GM12878 (cell line): ENCODE data around the gene TAF6. TPM values are rescaled to one million over a fixed set of nuclear protein-coding genes. Genes with fewer than 3 reads are reported as not detected.
A peak's percentile ranks its signal among the peaks of the same experiment; 100 is the strongest.

ENCODE experiments used
- ATAC-seq: fragments of 200-7000 bp; cut with Tn5 transposase; 3 replicates; pipeline ENCODE4 v1.9.1; 2020; ENCODE audit warnings: mild to moderate bottlenecking, moderate library complexity
- BruUV-seq: library from RNA; stranded (reverse); fragments of 400-500 nt; replicated peaks from 2 replicates; lab custom pipeline; 2021; lab: Mats Ljungman, UMichigan
- CTCF ChIA-PET: fragments of 300-600 bp; sonication (Branson Sonifier 250); formaldehyde crosslinking; extraction: SDS; loops from one replicate; lab custom pipeline; 2021; ENCODE audit warnings: inconsistent platforms; lab: Yijun Ruan, JAX
- POLR2A ChIA-PET: fragments of 350-600 bp; formaldehyde crosslinking; extraction: SDS; loops from one replicate; lab custom pipeline; 2021; ENCODE audit warnings: inconsistent platforms; lab: Charles Lee
- RAD21 ChIA-PET: fragments of 300-600 bp; sonication (Branson Sonifier 250); formaldehyde crosslinking; loops from one replicate; lab custom pipeline; 2023; ENCODE audit warnings: antibody characterized with exemption; ENCODE audit not compliant: unreplicated experiment; lab: Charles Lee
- SMC1A ChIA-PET: fragments of 300-600 bp; sonication (Branson Sonifier 250); formaldehyde crosslinking; loops from one replicate; lab custom pipeline; 2023; ENCODE audit not compliant: unreplicated experiment, uncharacterized antibody; lab: Charles Lee
- DNase-seq: peaks from one replicate; pipeline ENCODE4 v3.0.0-alpha.2; 2011; ENCODE audit warnings: low read depth, low spot score
- FAIRE-seq: peaks from 3 replicates; lab custom pipeline; 2011; peaks lifted over from hg19 to GRCh38; lab: Jason Lieb, UNC
- H2AFZ ChIP-seq: 2 replicates; pipeline ENCODE4 v1.6.0; 2011; ENCODE audit warnings: low read depth, low read length, control low read depth; ENCODE audit not compliant: control insufficient read depth
- H3K27ac ChIP-seq: 2 replicates; pipeline ENCODE4 v1.5.1; 2011; ENCODE audit warnings: control low read depth; ENCODE audit not compliant: control insufficient read depth, insufficient read depth
- H3K27me3 ChIP-seq, 2 experiments: replicated peaks in 1 of 2; 2 replicates each; pipeline versions ENCODE4 v1.6.0 to v1.6.1; 2011; ENCODE audit warnings: low read length in 1 of 2; ENCODE audit not compliant: control insufficient read depth in 2 of 2, insufficient read depth in 2 of 2
- H3K36me3 ChIP-seq, 2 experiments: 2 replicates each; pipeline ENCODE4 v1.5.1; 2011; ENCODE audit warnings: low read length in 1 of 2; ENCODE audit not compliant: control insufficient read depth in 2 of 2, insufficient read depth in 2 of 2
- H3K4me1 ChIP-seq: 2 replicates; pipeline ENCODE4 v1.6.1; 2011; ENCODE audit warnings: mild to moderate bottlenecking, low read length, moderate library complexity, mixed read lengths; ENCODE audit not compliant: control insufficient read depth, insufficient read depth
- H3K4me2 ChIP-seq: 2 replicates; pipeline ENCODE4 v1.6.0; 2011; ENCODE audit warnings: control low read depth; ENCODE audit not compliant: control insufficient read depth, insufficient read depth
- H3K4me3 ChIP-seq: fragments of 200-600 bp; sonication (generic); 2 replicates; pipeline ENCODE4 v1.5.1; 2016
- H3K79me2 ChIP-seq: 2 replicates; pipeline ENCODE4 v1.6.0; 2011; ENCODE audit warnings: low read length; ENCODE audit not compliant: control insufficient read depth, insufficient read depth
- H3K9ac ChIP-seq: 2 replicates; pipeline ENCODE4 v1.8.0; 2011; ENCODE audit warnings: low read length, control low read depth, mixed read lengths; ENCODE audit not compliant: control insufficient read depth, insufficient read depth
- H3K9me3 ChIP-seq: replicated peaks from 3 replicates; pipeline ENCODE4 v1.5.1; 2011; ENCODE audit warnings: mild to moderate bottlenecking, low read length; ENCODE audit not compliant: control insufficient read depth, insufficient read depth
- H4K20me1 ChIP-seq: 2 replicates; pipeline ENCODE4 v1.6.0; 2011; ENCODE audit not compliant: control insufficient read depth, insufficient read depth
- ATF7 ChIP-seq: fragments of 450-650 bp; IDR thresholded peaks from 2 replicates; pipeline ENCODE4 v1.6.1; 2016; ENCODE audit warnings: low read depth, mild to moderate bottlenecking
- ETV6 ChIP-seq, 2 experiments: fragments of 450-650 bp in 1 of 2; IDR thresholded peaks in 1 of 2; conservative IDR thresholded peaks in 1 of 2; 2 replicates each; pipeline ENCODE4 v1.6.1; 2014; ENCODE audit warnings: antibody characterized with exemption in 1 of 2, borderline replicate concordance in 1 of 2, low read depth in 1 of 2, mild to moderate bottlenecking in 1 of 2, moderate library complexity in 1 of 2
- IRF4 ChIP-seq: IDR thresholded peaks from 2 replicates; pipeline ENCODE4 v1.6.1; 2011; ENCODE audit warnings: low read depth, low read length
- NFYB ChIP-seq: IDR thresholded peaks from 2 replicates; pipeline ENCODE4 v1.6.1; 2011; ENCODE audit warnings: low read depth, mild to moderate bottlenecking, low read length, improper control_type of control experiment, moderate library complexity; ENCODE audit not compliant: insufficient read depth
- POLR2A ChIP-seq: IDR thresholded peaks from 2 replicates; pipeline ENCODE4 v1.6.1; 2011; ENCODE audit warnings: low read depth, mild to moderate bottlenecking, low read length
- RCOR1 ChIP-seq: conservative IDR thresholded peaks from 2 replicates; pipeline ENCODE4 v1.6.1; 2012; ENCODE audit warnings: low read depth, low read length, improper control_type of control experiment
- WGBS: methylation state at CpG from one replicate; pipeline ENCODE4 v1.1.6; 2016; ENCODE audit warnings: low lambda C conversion rate; ENCODE audit not compliant: insufficient replicate concordance, insufficient coverage; ENCODE audit errors: missing lambda C conversion rate; 5-methylcytosine and 5-hydroxymethylcytosine counted together
- in situ Hi-C: fragments of 300-500 bp; cut with MboI; formaldehyde crosslinking; loops from 9 replicates; pipeline ENCODE4 v1.14.3; 2018; ENCODE audit warnings: mixed read lengths
- intact Hi-C: fragments of 100-400 bp; cut with micrococcal nuclease; formaldehyde crosslinking; loops from one replicate; pipeline ENCODE4 v1.14.2; 2022; ENCODE audit not compliant: unreplicated experiment
- polyA plus RNA-seq, 11 experiments: library from polyadenylated mRNA; depleted of rRNA in 4 of 11; unstranded in 6 of 11; stranded (reverse) in 5 of 11; fragments of >200 nt; fragmentation: Nextera tagmentation in 4 of 11; fragmentation: Illumina TruSeq in 1 of 11; extraction: Ambion mirVana in 4 of 11; extraction: Trizol in 1 of 11; gene quantifications; 1 replicate in 1 of 11; 2 replicates in 10 of 11; pipeline versions ENCODE4 v1.2.1 to v1.2.3, GENCODE V29; 2011 to 2016; ENCODE audit warnings: inconsistent platforms in 2 of 11, missing spikeins in 2 of 11, low read depth in 1 of 11
- total RNA-seq, 4 experiments: library from RNA; depleted of rRNA in 3 of 4; stranded (reverse); fragments of >200 nt in 3 of 4; fragmentation: Illumina TruSeq in 1 of 4; extraction: Trizol in 1 of 4; gene quantifications; 2 replicates each; pipeline versions ENCODE4 v1.2.1 to v1.2.3, GENCODE V29; 2013 to 2021

The TAF6 gene
- total and polyA plus RNA-seq, 10 of the 15 experiments (the other 5 are each of a cell fraction or from before 2014, with no cell fraction given) = 0.27 to 42.6 (median 17.0) TPM

GRCh38 chr7:100153708-100154535 is 34.8 kb upstream of the TAF6 start:
- CTCF ChIA-PET = no interaction called here
- H3K4me1 ChIP-seq = peaks cover 18% of the 10 kb centered on the region

GRCh38 chr7:100152937-100153666 is 33.9 kb upstream of the TAF6 start:
- POLR2A ChIA-PET = interaction anchor here (0.6 to 1.4 kb wide), 2 partner anchors 12 to 245 kb away, joined by 3 read pairs; no protein-coding TSS in a partner anchor
- H3K9me3 ChIP-seq = no peaks in the 10 kb centered on the region
- no peaks in the 10 kb centered on the region for H4K20me1 ChIP-seq
- no peak overlapping the region for H3K4me2 ChIP-seq
- H3K9ac ChIP-seq = no peak overlapping the region
- H3K27ac ChIP-seq = no peak overlapping the region
- RAD21 ChIA-PET = interaction anchor here (1.8 kb wide), 1 partner anchor 24 kb away, joined by 4 read pairs; the partner anchor contains the start of genes GPC2 and STAG3
- H3K79me2 ChIP-seq = peaks cover 27% of the 10 kb centered on the region
- DNase-seq (no peak), ATAC-seq (no peak), FAIRE-seq (no peak)
- intact Hi-C loops (no loop called here), in situ Hi-C loops (no loop called here)
- WGBS = 98% methylated on average over 17 of the region's 18 CpGs
- no peaks in the 10 kb centered on the region for H3K27me3 ChIP-seq
- TF ChIP-seq ATF7 = no peak
- peaks cover 18% of the 10 kb centered on the region for H3K4me1 ChIP-seq
- H2AFZ ChIP-seq = no peak overlapping the region
- no peak overlapping the region for H3K4me3 ChIP-seq
- H3K36me3 ChIP-seq = peaks cover 0 to 15% of the 10 kb centered on the region in 2 experiments
- TSS peak; percentile 6 for BruUV-seq
- SMC1A ChIA-PET = no interaction called here
- CTCF ChIA-PET = no interaction called here

More at GRCh38 chr7:100153708-100154535, 34.8 kb upstream of the TAF6 start:
- WGBS = 71% methylated on average over 16 of the region's 16 CpGs
- Histone ChIP-seq H3K4me3 (no peak overlapping the region), H3K36me3 (peaks cover 0 to 15% of the 10 kb centered on the region in 2 experiments), H3K27me3 (no peaks in the 10 kb centered on the region), H3K9me3 (no peaks in the 10 kb centered on the region), H2AFZ (no peak overlapping the region), H3K79me2 (peaks cover 32% of the 10 kb centered on the region), H3K9ac (no peak overlapping the region), H3K27ac (no peak overlapping the region), H4K20me1 (no peaks in the 10 kb centered on the region), H3K4me2 (no peak overlapping the region)
- DNase-seq (no peak), FAIRE-seq (no peak), ATAC-seq (no peak)
- TF ChIP-seq IRF4 (no peak), POLR2A (peak; percentile 47; the same call in 1 of the 2 replicates), NFYB (no peak), RCOR1 (no peak), ETV6 (conservative IDR thresholded peaks at IDR 0.05 in 1 of 2, IDR thresholded peaks at IDR 0.05 in 1 of 2; ENCODE audit: borderline replicate concordance in 1 of 2, low read depth in 1 of 2) (no peak)
- ChIA-PET RAD21 (interaction anchor here (1.8 kb wide), 1 partner anchor 23 kb away, joined by 4 read pairs; the partner anchor contains the start of genes GPC2 and STAG3), POLR2A (interaction anchor here (1.4 kb wide), 1 partner anchor 13 kb away, joined by 3 read pairs; no protein-coding TSS in a partner anchor), SMC1A (interaction anchor here (1.1 kb wide), 1 partner anchor 20 kb away, joined by 3 read pairs; no protein-coding TSS in a partner anchor)
- no TSS peak for BruUV-seq
- intact Hi-C loops = no loop called here
- in situ Hi-C loops = no loop called here
